H1 (cell line): ENCODE results near the gene RAB3C. TPM values are rescaled to one million over a fixed set of nuclear protein-coding genes. Genes with fewer than 3 reads are reported as not detected.

Source experiments
- CTCF ChIA-PET: fragments of 300-600 bp; sonication (Branson Sonifier 250); formaldehyde crosslinking; loops from one replicate; lab custom pipeline; 2021; ENCODE audit not compliant: partially characterized antibody; lab: Charles Lee
- POLR2A ChIA-PET: fragments of 300-600 bp; sonication (Branson Sonifier 250); formaldehyde crosslinking; loops from one replicate; lab custom pipeline; 2021; ENCODE audit warnings: inconsistent platforms; ENCODE audit not compliant: partially characterized antibody; lab: Charles Lee
- DNase-seq, 2 experiments: peaks; one replicate each; pipeline versions ENCODE4 v3.0.0 to v3.0.0-alpha.2; 2010 to 2022; ENCODE audit warnings: low spot score in 2 of 2, low read depth in 1 of 2, mixed read lengths in 1 of 2
- FAIRE-seq: peaks from 2 replicates; lab custom pipeline; 2011; peaks lifted over from hg19 to GRCh38; lab: Jason Lieb, UNC
- H2AFZ ChIP-seq: 2 replicates; pipeline ENCODE4 v1.8.1; 2012; ENCODE audit warnings: low read length, inconsistent platforms
- H2AK5ac ChIP-seq: 2 replicates; pipeline ENCODE4 v1.6.1; 2013; ENCODE audit warnings: low read depth, low read length
- H2BK120ac ChIP-seq: replicated peaks from 2 replicates; pipeline ENCODE3; 2013; ENCODE audit warnings: low read depth, low read length, inconsistent platforms
- H2BK12ac ChIP-seq: 2 replicates; pipeline ENCODE4 v1.6.1; 2013; ENCODE audit warnings: low read depth, low read length
- H2BK15ac ChIP-seq: 2 replicates; pipeline ENCODE4 v1.6.1; 2013; ENCODE audit warnings: low read length
- H2BK20ac ChIP-seq: 2 replicates; pipeline ENCODE4 v1.6.1; 2013; ENCODE audit warnings: low read length
- H2BK5ac ChIP-seq: 2 replicates; pipeline ENCODE4 v1.6.1; 2013; ENCODE audit warnings: low read depth, low read length
- H3K14ac ChIP-seq: 2 replicates; pipeline ENCODE4 v1.6.1; 2013; ENCODE audit warnings: inconsistent platforms; ENCODE audit not compliant: insufficient read length
- H3K18ac ChIP-seq: 2 replicates; pipeline ENCODE4 v1.6.1; 2013; ENCODE audit warnings: low read length; ENCODE audit errors: extremely low read depth
- H3K23ac ChIP-seq: 2 replicates; pipeline ENCODE4 v1.6.1; 2013; ENCODE audit warnings: inconsistent platforms; ENCODE audit not compliant: insufficient read length
- H3K23me2 ChIP-seq: 2 replicates; pipeline ENCODE4 v1.6.1; 2013; ENCODE audit warnings: low read depth, low read length
- H3K27ac ChIP-seq: 2 replicates; pipeline ENCODE4 v1.6.1; 2011; ENCODE audit warnings: low read depth, low read length, inconsistent platforms
- H3K27me3 ChIP-seq, 4 experiments: replicated peaks in 1 of 4; 1 replicate in 1 of 4; 2 replicates in 3 of 4; pipeline versions ENCODE4 v1.6.1 to v1.8.1; 2011 to 2013; ENCODE audit warnings: low read length in 3 of 4, mild to moderate bottlenecking in 3 of 4, inconsistent platforms in 2 of 4, mixed read lengths in 2 of 4, moderate library complexity in 1 of 4; ENCODE audit not compliant: control insufficient read depth in 3 of 4, insufficient read depth in 3 of 4; ENCODE audit errors: extremely low read depth in 1 of 4
- H3K36me3 ChIP-seq, 4 experiments: 2 replicates each; pipeline versions ENCODE4 v1.6.1 to v1.8.1; 2011 to 2013; ENCODE audit warnings: mild to moderate bottlenecking in 4 of 4, low read length in 3 of 4, moderate library complexity in 2 of 4, control low read depth in 1 of 4, inconsistent platforms in 1 of 4; ENCODE audit not compliant: insufficient read depth in 4 of 4, control insufficient read depth in 2 of 4
- H3K4ac ChIP-seq: replicated peaks from 2 replicates; pipeline ENCODE3; 2013; ENCODE audit warnings: low read length, low read depth, mixed read lengths, inconsistent platforms; ENCODE audit not compliant: insufficient read length
- H3K4me1 ChIP-seq, 4 experiments: replicated peaks in 1 of 4; 1 replicate in 1 of 4; 2 replicates in 3 of 4; pipeline versions ENCODE4 v1.6.1 to v1.8.1; 2011 to 2013; ENCODE audit warnings: low read length in 3 of 4, inconsistent platforms in 2 of 4, mixed read lengths in 1 of 4; ENCODE audit not compliant: insufficient read depth in 4 of 4, control insufficient read depth in 3 of 4
- H3K4me2 ChIP-seq, 2 experiments: 2 replicates each; pipeline versions ENCODE4 v1.6.1 to v1.8.1; 2011 to 2013; ENCODE audit warnings: low read depth in 2 of 2, low read length in 2 of 2, control low read depth in 1 of 2, inconsistent platforms in 1 of 2, mild to moderate bottlenecking in 1 of 2; ENCODE audit not compliant: insufficient read depth in 1 of 2
- H3K4me3 ChIP-seq, 4 experiments: fragments of 200-600, 300-600 bp in 1 of 4; sonication (generic), shearing (Covaris generic), sonication (Bioruptor Twin) in 1 of 4; 2 replicates each; pipeline versions ENCODE4 v1.5.1 to v1.8.1; 2011 to 2016; ENCODE audit warnings: low read length in 4 of 4, low read depth in 3 of 4, control low read depth in 2 of 4, inconsistent platforms in 2 of 4, mild to moderate bottlenecking in 2 of 4, mixed read lengths in 1 of 4, moderate library complexity in 1 of 4; ENCODE audit not compliant: insufficient read depth in 2 of 4; ENCODE audit errors: extremely low read depth in 1 of 4
- H3K56ac ChIP-seq: replicated peaks from 2 replicates; pipeline ENCODE3; 2013; ENCODE audit warnings: low read depth, mild to moderate bottlenecking, mixed read lengths, low read length, inconsistent platforms; ENCODE audit not compliant: insufficient read length
- H3K79me1 ChIP-seq: 2 replicates; pipeline ENCODE4 v1.6.1; 2013; ENCODE audit warnings: low read depth, low read length, control low read depth
- H3K79me2 ChIP-seq, 2 experiments: 2 replicates each; pipeline versions ENCODE4 v1.6.1 to v1.8.1; 2012 to 2013; ENCODE audit warnings: low read length in 2 of 2, mild to moderate bottlenecking in 2 of 2, inconsistent platforms in 1 of 2; ENCODE audit not compliant: insufficient read depth in 2 of 2, control insufficient read depth in 1 of 2
- H3K9ac ChIP-seq, 4 experiments: replicated peaks in 1 of 4; 1 replicate in 1 of 4; 2 replicates in 3 of 4; pipeline versions ENCODE4 v1.6.1 to v1.8.1; 2011 to 2013; ENCODE audit warnings: low read depth in 3 of 4, low read length in 3 of 4, control low read depth in 2 of 4, mild to moderate bottlenecking in 2 of 4, moderate library complexity in 2 of 4, inconsistent platforms in 1 of 4; ENCODE audit errors: extremely low read depth in 1 of 4
- H3K9me3 ChIP-seq, 2 experiments: 2 replicates each; pipeline versions ENCODE4 v1.6.1 to v1.8.1; 2012 to 2013; ENCODE audit warnings: mild to moderate bottlenecking in 2 of 2, moderate library complexity in 2 of 2, control low read depth in 1 of 2, inconsistent platforms in 1 of 2, low read depth in 1 of 2, low read length in 1 of 2, mixed read lengths in 1 of 2; ENCODE audit not compliant: insufficient read depth in 2 of 2
- H4K20me1 ChIP-seq, 2 experiments: replicated peaks in 1 of 2; 2 replicates each; pipeline versions ENCODE3 to v1.8.1; 2011 to 2013; ENCODE audit warnings: inconsistent platforms in 2 of 2, low read length in 2 of 2, mild to moderate bottlenecking in 1 of 2; ENCODE audit not compliant: insufficient read depth in 2 of 2, control insufficient read depth in 1 of 2
- H4K5ac ChIP-seq: 2 replicates; pipeline ENCODE4 v1.6.1; 2013; ENCODE audit warnings: low read length, low read depth, mixed read lengths, inconsistent platforms; ENCODE audit not compliant: insufficient read length
- H4K8ac ChIP-seq: 2 replicates; pipeline ENCODE4 v1.8.0; 2013; ENCODE audit warnings: mild to moderate bottlenecking, moderate library complexity, low read length, inconsistent platforms; ENCODE audit not compliant: insufficient read depth; ENCODE audit errors: extremely low read depth
- H4K91ac ChIP-seq: replicated peaks from 2 replicates; pipeline ENCODE3; 2013; ENCODE audit warnings: low read length, mixed read lengths, inconsistent platforms; ENCODE audit not compliant: insufficient read length
- CTCF ChIP-seq, 3 experiments: IDR thresholded peaks; 1 replicate in 2 of 3; 2 replicates in 1 of 3; pipeline versions ENCODE4 v1.5.1 to v1.6.1; 2011; ENCODE audit warnings: low read length in 3 of 3, mild to moderate bottlenecking in 3 of 3, inconsistent platforms in 2 of 3, low read depth in 1 of 3, moderate library complexity in 1 of 3; ENCODE audit not compliant: insufficient read depth in 1 of 3; ENCODE audit errors: control extremely low read depth in 1 of 3
- EGR1 ChIP-seq: IDR thresholded peaks from 2 replicates; pipeline ENCODE4 v1.6.1; 2011; ENCODE audit warnings: low read depth, low read length, borderline replicate concordance
- RFX5 ChIP-seq: IDR thresholded peaks from 2 replicates; pipeline ENCODE4 v1.6.1; 2011; ENCODE audit warnings: low read depth, low read length, improper control_type of control experiment, borderline replicate concordance
- WGBS, 2 experiments: shearing (Covaris generic) in 1 of 2; methylation state at CpG; one replicate each; pipeline versions ENCODE4 v1.1.6 to v1.1.7; 2013 to 2015; ENCODE audit warnings: low lambda C conversion rate in 2 of 2, mixed read lengths in 2 of 2, inconsistent platforms in 1 of 2, low coverage in 1 of 2, missing lambda C conversion rate in 1 of 2; ENCODE audit not compliant: insufficient replicate concordance in 2 of 2, insufficient coverage in 1 of 2, insufficient read length in 1 of 2; ENCODE audit errors: extremely low coverage in 1 of 2, missing lambda C conversion rate in 1 of 2; 5-methylcytosine and 5-hydroxymethylcytosine counted together
- polyA plus RNA-seq, 7 experiments: library from polyadenylated mRNA; depleted of rRNA in 3 of 7; stranded (reverse) in 5 of 7; unstranded in 2 of 7; fragments of >200 nt in 5 of 7; fragments of 200-250 nt in 2 of 7; gene quantifications; 1 replicate in 5 of 7; 2 replicates in 1 of 7; 4 replicates in 1 of 7; pipeline versions ENCODE4 v1.2.1 to v1.2.3, GENCODE V29; 2011 to 2013; ENCODE audit warnings: missing spikeins in 2 of 7, mixed read lengths in 2 of 7
- total RNA-seq: library from RNA; stranded (reverse); fragmentation: NEBNext Ultra II Directional; extraction: Animal tissue kit (Norgen Biotek cat#: 25700); gene quantifications from 2 replicates; pipeline ENCODE4 v1.2.1, GENCODE V29; 2021

The RAB3C gene
- total and polyA plus RNA-seq, 2 of the 8 experiments (the other 6 are each of a cell fraction or from before 2014, with no cell fraction given): 14.7 to 18.3 TPM

GRCh38 chr5:58687079-58687478 lies 104.2 kb downstream of the RAB3C start:
- Histone ChIP-seq H3K4me2 (no peak overlapping the region), H3K23me2 (no peaks in the 10 kb centered on the region; the same call in 1 of the 2 replicates), H3K4me3 (no peak overlapping the region), H3K14ac (no peak overlapping the region), H3K4me1 (no peaks in the 10 kb centered on the region), H2BK5ac (no peak overlapping the region), H3K27me3 (no peaks in the 10 kb centered on the region), H2BK20ac (no peak overlapping the region), H2BK15ac (no peak overlapping the region), H3K9ac (no peak overlapping the region), H3K18ac (no peak overlapping the region), H4K91ac (no peak overlapping the region), H2AFZ (no peak overlapping the region), H2BK12ac (no peak overlapping the region), H3K56ac (no peak overlapping the region), H3K27ac (no peak overlapping the region), H3K79me2 (no peaks in the 10 kb centered on the region), H3K9me3 (no peaks in the 10 kb centered on the region), H4K20me1 (no peaks in the 10 kb centered on the region), H4K5ac (no peak overlapping the region), H2BK120ac (no peak overlapping the region), H2AK5ac (no peak overlapping the region), H3K23ac (no peak overlapping the region), H4K8ac (no peak overlapping the region), H3K36me3 (no peaks in the 10 kb centered on the region), H3K79me1 (no peaks in the 10 kb centered on the region), H3K4ac (no peak overlapping the region)
- ChIA-PET CTCF (interaction anchor here (0.6 kb wide), 1 partner anchor 1188 kb away, joined by 3 read pairs; no protein-coding TSS in a partner anchor), POLR2A (no interaction called here)
- no peak for DNase-seq
- WGBS, 2 experiments: 85% methylated on average over 2 of the region's 2 CpGs; no CpG with 5 or more reads in 1 of the 2 experiments
- FAIRE-seq: no peak
- TF ChIP-seq CTCF (IDR thresholded peaks at IDR 0.05; ENCODE audit: control extremely low read depth in 1 of 3, insufficient read depth in 1 of 3, low read depth in 1 of 3, low read length in 3 of 3) (no peak), RFX5 (no peak), EGR1 (no peak)
